NB4 (cell line): ENCODE results near the gene ZFYVE28.

Experiments used
- POLR2A ChIP-seq: IDR thresholded peaks from 2 replicates; pipeline ENCODE4 v1.6.1; 2011; ENCODE audit warnings: mild to moderate bottlenecking; ENCODE audit not compliant: insufficient read length; ENCODE audit errors: extremely low read depth
- TF ChIP-seq, protein P1 (sequence below): IDR thresholded peaks from one replicate; pipeline ENCODE4 v1.5.1; 2012; ENCODE audit warnings: low read depth, low read length
- TF ChIP-seq, protein P2 (sequence below): IDR thresholded peaks from 2 replicates; pipeline ENCODE4 v1.6.1; 2011; ENCODE audit warnings: low read depth, low read length

- TF ChIP-seq POLR2A: no peak
- TF ChIP-seq, protein P1, sequence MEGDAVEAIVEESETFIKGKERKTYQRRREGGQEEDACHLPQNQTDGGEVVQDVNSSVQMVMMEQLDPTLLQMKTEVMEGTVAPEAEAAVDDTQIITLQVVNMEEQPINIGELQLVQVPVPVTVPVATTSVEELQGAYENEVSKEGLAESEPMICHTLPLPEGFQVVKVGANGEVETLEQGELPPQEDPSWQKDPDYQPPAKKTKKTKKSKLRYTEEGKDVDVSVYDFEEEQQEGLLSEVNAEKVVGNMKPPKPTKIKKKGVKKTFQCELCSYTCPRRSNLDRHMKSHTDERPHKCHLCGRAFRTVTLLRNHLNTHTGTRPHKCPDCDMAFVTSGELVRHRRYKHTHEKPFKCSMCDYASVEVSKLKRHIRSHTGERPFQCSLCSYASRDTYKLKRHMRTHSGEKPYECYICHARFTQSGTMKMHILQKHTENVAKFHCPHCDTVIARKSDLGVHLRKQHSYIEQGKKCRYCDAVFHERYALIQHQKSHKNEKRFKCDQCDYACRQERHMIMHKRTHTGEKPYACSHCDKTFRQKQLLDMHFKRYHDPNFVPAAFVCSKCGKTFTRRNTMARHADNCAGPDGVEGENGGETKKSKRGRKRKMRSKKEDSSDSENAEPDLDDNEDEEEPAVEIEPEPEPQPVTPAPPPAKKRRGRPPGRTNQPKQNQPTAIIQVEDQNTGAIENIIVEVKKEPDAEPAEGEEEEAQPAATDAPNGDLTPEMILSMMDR: no peak
- TF ChIP-seq, protein P2, sequence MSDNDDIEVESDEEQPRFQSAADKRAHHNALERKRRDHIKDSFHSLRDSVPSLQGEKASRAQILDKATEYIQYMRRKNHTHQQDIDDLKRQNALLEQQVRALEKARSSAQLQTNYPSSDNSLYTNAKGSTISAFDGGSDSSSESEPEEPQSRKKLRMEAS: peak; percentile 26; the same call in 1 of the 2 replicates
Measured at GRCh38 chr4:2330091-2331042, 88.1 kb downstream of the ZFYVE28 start.
